Mesenchymal stem cell (in vitro differentiated cells and primary cell): ENCODE measurements around the gene SERBP1. TPM values are rescaled to one million over a fixed set of nuclear protein-coding genes. Genes with fewer than 3 reads are reported as not detected.

Experiments
- DNase-seq: peaks from one replicate; pipeline ENCODE4 v3.0.0-alpha.2; 2013
- H2AFZ ChIP-seq: one replicate; pipeline ENCODE4 v1.6.1; 2013; ENCODE audit warnings: low read depth, mild to moderate bottlenecking, control low read depth, inconsistent platforms, low read length, moderate library complexity
- H2AK5ac ChIP-seq: 2 replicates; pipeline ENCODE4 v1.6.1; 2013; ENCODE audit warnings: low read length, moderate library complexity, mild to moderate bottlenecking, inconsistent platforms; ENCODE audit not compliant: severe bottlenecking
- H2BK120ac ChIP-seq: one replicate; pipeline ENCODE4 v1.6.1; 2013; ENCODE audit warnings: low read depth, mild to moderate bottlenecking, inconsistent platforms, low read length, moderate library complexity
- H2BK12ac ChIP-seq, 2 experiments: one replicate each; pipeline ENCODE4 v1.6.1; 2013; ENCODE audit warnings: inconsistent platforms in 2 of 2, low read length in 2 of 2, mild to moderate bottlenecking in 2 of 2, moderate library complexity in 2 of 2, control low read depth in 1 of 2
- H2BK15ac ChIP-seq: one replicate; pipeline ENCODE4 v1.6.1; 2013; ENCODE audit warnings: mild to moderate bottlenecking, low read depth, inconsistent platforms; ENCODE audit not compliant: poor library complexity, severe bottlenecking
- H2BK5ac ChIP-seq: 2 replicates; pipeline ENCODE4 v1.6.1; 2013; ENCODE audit warnings: low read depth, mild to moderate bottlenecking, low read length, control low read depth, inconsistent platforms; ENCODE audit not compliant: poor library complexity, severe bottlenecking
- H3K14ac ChIP-seq, 2 experiments: one replicate each; pipeline ENCODE4 v1.6.1; 2013; ENCODE audit warnings: inconsistent platforms in 2 of 2, low read length in 2 of 2, control low read depth in 1 of 2, mild to moderate bottlenecking in 1 of 2, moderate library complexity in 1 of 2
- H3K18ac ChIP-seq, 2 experiments: one replicate each; pipeline ENCODE4 v1.6.1; 2013; ENCODE audit warnings: inconsistent platforms in 2 of 2, low read length in 2 of 2, control low read depth in 1 of 2, low read depth in 1 of 2, mild to moderate bottlenecking in 1 of 2
- H3K23ac ChIP-seq, 2 experiments: one replicate each; pipeline ENCODE4 v1.6.1; 2013; ENCODE audit warnings: inconsistent platforms in 2 of 2, low read length in 2 of 2, mild to moderate bottlenecking in 2 of 2, moderate library complexity in 2 of 2, control low read depth in 1 of 2
- H3K27ac ChIP-seq: 2 replicates; pipeline ENCODE4 v1.5.1; 2013; ENCODE audit warnings: mild to moderate bottlenecking, moderate library complexity, low read length, control low read depth, inconsistent platforms; ENCODE audit not compliant: poor library complexity, severe bottlenecking
- H3K27me3 ChIP-seq, 2 experiments: 2 replicates each; pipeline versions ENCODE4 v1.6.1 to v1.7.0; 2013; ENCODE audit warnings: low read length in 2 of 2, mild to moderate bottlenecking in 2 of 2, moderate library complexity in 2 of 2, control low read depth in 1 of 2, inconsistent platforms in 1 of 2; ENCODE audit not compliant: control insufficient read depth in 1 of 2, insufficient read depth in 1 of 2
- H3K36me3 ChIP-seq, 2 experiments: 2 replicates each; pipeline versions ENCODE4 v1.6.1 to v1.7.0; 2013; ENCODE audit warnings: low read length in 2 of 2, control low read depth in 1 of 2, inconsistent platforms in 1 of 2, low read depth in 1 of 2, mild to moderate bottlenecking in 1 of 2; ENCODE audit not compliant: insufficient read depth in 2 of 2, control insufficient read depth in 1 of 2
- H3K4ac ChIP-seq, 2 experiments: one replicate each; pipeline ENCODE4 v1.6.1; 2013; ENCODE audit warnings: inconsistent platforms in 2 of 2, low read length in 2 of 2, mild to moderate bottlenecking in 2 of 2, moderate library complexity in 2 of 2, control low read depth in 1 of 2, low read depth in 1 of 2
- H3K4me1 ChIP-seq: 2 replicates; pipeline ENCODE4 v1.6.1; 2013; ENCODE audit warnings: low read depth, low read length, control low read depth; ENCODE audit not compliant: control insufficient read depth, insufficient read depth
- H3K4me2 ChIP-seq: 2 replicates; pipeline ENCODE4 v1.6.1; 2013; ENCODE audit warnings: low read length, mild to moderate bottlenecking, inconsistent platforms; ENCODE audit not compliant: poor library complexity, severe bottlenecking
- H3K4me3 ChIP-seq, 2 experiments: 2 replicates each; pipeline versions ENCODE4 v1.5.1 to v1.7.0; 2013; ENCODE audit warnings: low read length in 2 of 2, mild to moderate bottlenecking in 2 of 2, control low read depth in 1 of 2, low read depth in 1 of 2; ENCODE audit not compliant: insufficient read depth in 1 of 2
- H3K79me1 ChIP-seq: replicated peaks from 2 replicates; pipeline ENCODE4 v1.6.1; 2013; ENCODE audit warnings: mild to moderate bottlenecking, control low read depth, low read length, inconsistent platforms; ENCODE audit not compliant: poor library complexity, severe bottlenecking
- H3K9ac ChIP-seq: 2 replicates; pipeline ENCODE4 v1.7.0; 2013; ENCODE audit warnings: mild to moderate bottlenecking, low read length, moderate library complexity
- H3K9me3 ChIP-seq: 2 replicates; pipeline ENCODE4 v1.7.0; 2013; ENCODE audit warnings: mild to moderate bottlenecking, low read length; ENCODE audit not compliant: control insufficient read depth
- H4K8ac ChIP-seq: one replicate; pipeline ENCODE4 v1.6.1; 2013; ENCODE audit warnings: inconsistent platforms, mild to moderate bottlenecking, low read length, moderate library complexity
- H4K91ac ChIP-seq: one replicate; pipeline ENCODE4 v1.6.1; 2013; ENCODE audit warnings: mild to moderate bottlenecking, low read length, inconsistent platforms
- WGBS: methylation state at CpG from one replicate; pipeline ENCODE4 v1.1.7; 2013; ENCODE audit warnings: mixed read lengths; 5-methylcytosine and 5-hydroxymethylcytosine counted together
- polyA plus RNA-seq, 2 experiments: library from polyadenylated mRNA; stranded (reverse); fragments of 200-250 nt; gene quantifications; one replicate each; pipeline ENCODE4 v1.2.3, GENCODE V29; 2013

SERBP1 gene
- polyA plus RNA-seq (2013, experiment 1 of 2): 207 TPM
- 206 TPM for polyA plus RNA-seq (2013, experiment 2 of 2)

DNA sequence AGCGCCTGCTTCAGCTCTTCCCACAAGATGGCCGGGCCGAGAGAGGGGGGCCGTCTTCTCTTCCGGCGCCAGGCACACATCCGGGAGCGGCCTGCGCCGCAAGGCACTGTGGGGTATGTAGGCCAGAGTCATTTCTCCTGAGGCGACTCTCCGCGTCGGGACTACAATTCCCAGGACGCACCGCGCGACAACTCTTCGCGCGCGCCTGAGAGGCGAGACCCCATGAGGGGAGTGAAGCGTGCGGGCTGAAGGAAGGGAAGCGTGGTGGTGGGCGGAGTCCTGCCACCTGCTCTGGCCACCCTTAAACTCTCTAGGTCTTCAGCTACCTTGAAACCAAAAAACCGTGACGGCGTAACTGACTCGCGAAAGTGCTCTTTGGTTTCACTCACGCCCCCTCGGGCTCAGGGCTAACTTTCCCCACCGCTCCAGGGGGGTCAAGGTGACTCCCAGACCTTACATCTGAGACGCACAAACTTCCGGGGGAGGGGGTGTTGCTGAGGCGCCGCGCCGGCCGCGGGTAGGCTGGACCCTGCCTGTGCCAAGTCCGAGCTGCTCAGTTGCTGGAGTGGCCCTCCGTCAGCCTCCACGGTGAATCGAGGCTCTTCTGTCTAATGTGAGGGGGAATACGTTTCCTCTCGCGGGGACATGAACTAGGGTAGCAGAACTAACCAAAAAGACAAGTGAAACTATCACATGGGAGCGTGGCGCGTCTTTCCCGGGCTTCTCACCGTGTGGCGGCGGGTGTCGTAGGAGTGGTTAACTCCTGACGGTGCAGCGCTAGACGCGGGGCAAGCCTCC, at the start of gene SERBP1:
TSS of gene SERBP1 (minus strand) at position 45 of the 798 bp plus-strand sequence. CDS start 102 bp downstream, outside the sequence.
- peak within 1 kb of the TSS; percentile 95 for H3K9ac ChIP-seq
- H2AK5ac ChIP-seq: no peak within 1 kb of the TSS
- H3K27me3 ChIP-seq: no peaks in the 10 kb centered on the region
- peaks cover 3 to 7% of the 10 kb centered on the region in 2 experiments for H3K36me3 ChIP-seq
- peak; percentile 97 for DNase-seq
- H3K18ac ChIP-seq: peak within 1 kb of the TSS; percentile 61 to 82
- peak within 1 kb of the TSS; percentile 94 for H2AFZ ChIP-seq
- peak within 1 kb of the TSS; percentile 72 to 98 for H3K4me3 ChIP-seq
- H3K23ac ChIP-seq: peak within 1 kb of the TSS in 1 of 2 experiments; percentile 16
- peak within 1 kb of the TSS; percentile 65 for H3K27ac ChIP-seq
- H2BK120ac ChIP-seq: no peak within 1 kb of the TSS
- H3K4ac ChIP-seq: peak within 1 kb of the TSS; percentile 0 to 35
- peak within 1 kb of the TSS; percentile 47 for H4K91ac ChIP-seq
- H2BK12ac ChIP-seq: peak within 1 kb of the TSS in 1 of 2 experiments; percentile 45
- H2BK5ac ChIP-seq: no peak within 1 kb of the TSS
- peaks cover 2% of the 10 kb centered on the region for H3K79me1 ChIP-seq
- H3K9me3 ChIP-seq: no peaks in the 10 kb centered on the region
- no peak within 1 kb of the TSS for H2BK15ac ChIP-seq
- peaks cover 1% of the 10 kb centered on the region for H3K4me1 ChIP-seq
- under 1% methylated on average over 50 of the region's 62 CpGs for WGBS
- peak within 1 kb of the TSS; percentile 79 for H4K8ac ChIP-seq
- peak within 1 kb of the TSS in 1 of 2 experiments; percentile 2 for H3K14ac ChIP-seq
- H3K4me2 ChIP-seq: peak within 1 kb of the TSS; percentile 62

DNA sequence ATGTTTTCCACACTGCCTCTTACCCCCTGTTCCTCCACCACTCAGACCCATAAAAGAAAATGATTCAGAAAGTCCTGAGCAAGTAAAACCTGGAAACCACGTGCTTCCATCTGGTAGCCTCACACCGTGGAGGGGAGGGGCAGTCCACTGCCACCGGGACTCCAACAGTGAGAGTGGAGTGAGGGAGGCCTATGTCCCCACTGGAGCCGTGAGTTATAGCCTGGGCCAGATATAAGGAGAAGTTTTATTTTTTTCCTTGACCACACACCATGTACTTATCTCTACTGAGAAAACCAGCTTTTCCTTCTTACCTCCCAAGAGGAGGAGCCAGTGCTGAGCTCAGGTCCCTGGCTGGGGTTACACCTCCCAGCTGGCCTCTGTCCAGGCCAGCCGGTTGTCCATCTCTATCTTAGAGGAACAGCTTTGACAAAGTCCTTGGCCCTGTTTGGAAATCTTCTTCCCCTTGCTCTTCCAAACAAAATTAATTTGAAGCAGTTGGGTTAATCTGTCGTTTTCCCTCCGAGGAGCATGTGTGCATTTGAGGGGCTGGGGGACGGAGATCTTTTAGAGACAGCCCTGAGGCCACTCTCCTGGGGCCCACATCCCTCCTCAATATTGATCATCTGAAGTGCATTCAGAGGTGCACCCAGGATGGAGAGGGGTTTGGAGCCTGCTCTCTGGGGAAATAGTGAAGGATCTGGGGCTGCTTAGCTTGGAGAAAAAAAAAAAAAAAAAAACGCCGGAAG, 49.1 kb upstream of the SERBP1 start:
- no peaks in the 10 kb centered on the region for H3K9me3 ChIP-seq
- no peak overlapping the region for H2BK15ac ChIP-seq
- H3K79me1 ChIP-seq: no peaks in the 10 kb centered on the region
- 68% methylated on average over 5 of the region's 10 CpGs for WGBS
- no peak overlapping the region for H4K8ac ChIP-seq
- H3K4me2 ChIP-seq: no peak overlapping the region
- no peak overlapping the region for H3K9ac ChIP-seq
- H2AK5ac ChIP-seq: no peak overlapping the region
- H2BK12ac ChIP-seq: no peak overlapping the region
- H3K14ac ChIP-seq: no peak overlapping the region
- no peak overlapping the region for H2BK120ac ChIP-seq
- no peak overlapping the region for H2BK5ac ChIP-seq
- no peaks in the 10 kb centered on the region for H3K27me3 ChIP-seq
- no peak overlapping the region for H3K4me3 ChIP-seq
- no peak overlapping the region for H3K27ac ChIP-seq
- H3K4me1 ChIP-seq: no peaks in the 10 kb centered on the region
- no peak overlapping the region for H4K91ac ChIP-seq
- H3K23ac ChIP-seq: no peak overlapping the region
- H3K18ac ChIP-seq: no peak overlapping the region
- H3K36me3 ChIP-seq: no peaks in the 10 kb centered on the region
- no peak for DNase-seq
- H3K4ac ChIP-seq: no peak overlapping the region
- H2AFZ ChIP-seq: no peak overlapping the region

DNA sequence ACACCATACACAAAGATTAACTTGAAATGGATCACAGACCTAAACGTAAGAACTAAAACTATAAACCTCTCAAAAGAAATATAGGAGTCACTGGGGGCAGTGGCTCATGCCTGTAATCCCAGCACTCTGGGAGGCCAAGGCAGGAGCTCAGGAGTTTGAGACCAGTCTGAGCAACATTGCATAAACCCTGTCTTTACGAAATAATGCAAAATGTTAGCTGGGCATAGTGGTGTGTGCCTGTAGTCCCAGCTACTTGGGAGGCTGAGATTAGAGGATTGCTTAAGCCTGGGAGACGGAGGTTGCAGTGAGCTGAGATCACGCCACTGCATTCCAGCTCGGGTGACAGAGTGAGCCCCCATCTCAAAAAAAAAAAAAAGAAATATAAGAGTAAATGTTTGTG, 46.7 kb upstream of the SERBP1 start:
- H3K27me3 ChIP-seq: peaks cover 0 to 7% of the 10 kb centered on the region in 2 experiments
- H2BK15ac ChIP-seq: no peak overlapping the region
- H4K8ac ChIP-seq: no peak overlapping the region
- no peak overlapping the region for H2AK5ac ChIP-seq
- no peak overlapping the region for H3K9ac ChIP-seq
- no peaks in the 10 kb centered on the region for H3K9me3 ChIP-seq
- 75% methylated on average over 3 of the region's 5 CpGs for WGBS
- no peak overlapping the region for H3K18ac ChIP-seq
- H3K4ac ChIP-seq: no peak overlapping the region
- no peak overlapping the region for H2BK120ac ChIP-seq
- no peak overlapping the region for H2BK5ac ChIP-seq
- H3K36me3 ChIP-seq: no peaks in the 10 kb centered on the region
- no peak overlapping the region for H2AFZ ChIP-seq
- H3K4me2 ChIP-seq: no peak overlapping the region
- no peaks in the 10 kb centered on the region for H3K4me1 ChIP-seq
- H3K4me3 ChIP-seq: no peak overlapping the region
- H2BK12ac ChIP-seq: no peak overlapping the region
- H3K79me1 ChIP-seq: no peaks in the 10 kb centered on the region
- no peak overlapping the region for H3K23ac ChIP-seq
- no peak overlapping the region for H3K27ac ChIP-seq
- no peak for DNase-seq
- no peak overlapping the region for H4K91ac ChIP-seq
- no peak overlapping the region for H3K14ac ChIP-seq

DNA sequence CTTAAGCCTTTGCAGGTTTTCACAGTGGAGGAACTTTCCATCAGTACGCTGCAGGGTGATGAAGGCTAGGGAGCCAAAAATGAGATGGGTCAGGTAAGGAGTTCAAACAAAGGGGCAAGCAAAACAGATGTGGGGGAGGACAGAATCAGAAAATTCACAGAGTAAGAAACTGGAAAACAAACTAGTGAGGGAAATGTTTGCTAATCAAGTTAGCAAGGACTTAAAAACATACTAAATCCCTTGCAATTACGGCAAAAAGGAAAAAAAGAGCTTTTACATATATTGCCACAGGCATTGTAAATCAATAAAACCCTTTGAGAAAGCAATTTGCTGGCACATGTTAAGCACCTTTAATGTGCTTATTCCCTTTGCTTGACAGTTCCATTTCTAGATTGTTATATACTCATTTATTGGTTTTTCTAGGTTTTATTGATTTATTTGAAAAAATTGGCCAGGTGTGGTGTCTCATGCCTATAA, 45.8 kb upstream of the SERBP1 start:
- Histone ChIP-seq H3K27ac (no peak overlapping the region), H2BK15ac (no peak overlapping the region), H4K8ac (no peak overlapping the region), H3K36me3 (no peaks in the 10 kb centered on the region), H2AFZ (no peak overlapping the region), H3K14ac (no peak overlapping the region), H2BK12ac (no peak overlapping the region), H3K9ac (no peak overlapping the region), H2BK120ac (no peak overlapping the region), H3K4ac (no peak overlapping the region), H3K4me2 (no peak overlapping the region), H3K27me3 (peaks cover 0 to 7% of the 10 kb centered on the region in 2 experiments), H3K9me3 (no peaks in the 10 kb centered on the region), H2BK5ac (no peak overlapping the region), H3K79me1 (no peaks in the 10 kb centered on the region), H4K91ac (no peak overlapping the region), H2AK5ac (no peak overlapping the region), H3K18ac (no peak overlapping the region), H3K23ac (no peak overlapping the region), H3K4me3 (no peak overlapping the region), H3K4me1 (no peaks in the 10 kb centered on the region)
- 86% methylated on average over 2 of the region's 2 CpGs for WGBS
- DNase-seq: no peak
